GM18507 (cell line): ENCODE data around the gene NEURL1.

Experiments used
- DNase-seq: peaks from one replicate; pipeline ENCODE4 v3.0.0; 2011; ENCODE audit warnings: low read depth; ENCODE audit not compliant: insufficient read length; ENCODE audit errors: extremely low spot score
- FAIRE-seq: peaks from 2 replicates; lab custom pipeline; 2011; peaks lifted over from hg19 to GRCh38; lab: Jason Lieb, UNC

The NEURL1 gene

GRCh38 chr10:103574097-103575061, 80.9 kb downstream of the NEURL1 start:
- FAIRE-seq, result no peak
- DNase-seq, result no peak

- no peak for FAIRE-seq
- DNase-seq, result no peak
Measured at GRCh38 chr10:103575416-103576075, 82.0 kb downstream of the NEURL1 start.

- FAIRE-seq, result no peak
- no peak for DNase-seq
Measured at GRCh38 chr10:103576076-103576471, 82.6 kb downstream of the NEURL1 start.

- FAIRE-seq, result no peak
- DNase-seq, result no peak
Measured at GRCh38 chr10:103576862-103577261, 83.4 kb downstream of the NEURL1 start.

GRCh38 chr10:103578782-103579382, 85.4 kb downstream of the NEURL1 start:
- no peak for DNase-seq

GRCh38 chr10:103580011-103580410, 86.5 kb downstream of the NEURL1 start:
- FAIRE-seq, result no peak

More at GRCh38 chr10:103578782-103579382, 85.4 kb downstream of the NEURL1 start:
- peak; percentile 53 for FAIRE-seq

GRCh38 chr10:103580430-103580829, 86.9 kb downstream of the NEURL1 start:
- FAIRE-seq, result no peak
- no peak for DNase-seq

More at GRCh38 chr10:103580011-103580410, 86.5 kb downstream of the NEURL1 start:
- DNase-seq, result no peak

- FAIRE-seq, result no peak
- no peak for DNase-seq
Measured at GRCh38 chr10:103581499-103581898, 88.0 kb downstream of the NEURL1 start.

GRCh38 chr10:103582331-103583123, 89.0 kb downstream of the NEURL1 start:
- DNase-seq (no peak), FAIRE-seq (no peak)

- DNase-seq (no peak), FAIRE-seq (no peak)
Measured at GRCh38 chr10:103583871-103584215, 90.3 kb downstream of the NEURL1 start.

- DNase-seq, result no peak
- FAIRE-seq, result no peak
Measured at GRCh38 chr10:103584216-103585010, 90.9 kb downstream of the NEURL1 start.

GRCh38 chr10:103585011-103585405, 91.5 kb downstream of the NEURL1 start:
- DNase-seq (no peak), FAIRE-seq (no peak)

GRCh38 chr10:103587073-103587472, 93.6 kb downstream of the NEURL1 start:
- DNase-seq, result no peak
- no peak for FAIRE-seq

- no peak for DNase-seq
- FAIRE-seq, result no peak
Measured at GRCh38 chr10:103589074-103589630, 95.6 kb downstream of the NEURL1 start.

GRCh38 chr10:103590060-103590459, 96.6 kb downstream of the NEURL1 start:
- no peak for DNase-seq
- no peak for FAIRE-seq

- DNase-seq, result no peak
- no peak for FAIRE-seq
Measured at GRCh38 chr10:103590744-103591291, 97.3 kb downstream of the NEURL1 start.

- FAIRE-seq (peak; percentile 79), DNase-seq (peak; percentile 64)
Measured at GRCh38 chr10:103592186-103593021, 98.9 kb downstream of the NEURL1 start.
